Nephron progenitor cell (in vitro differentiated cells): ENCODE measurements around the gene TMEM120A.

Experiments used
- DNase-seq: peaks from one replicate; pipeline ENCODE4 v3.0.0; 2021
- H3K27ac Mint-ChIP-seq: 2 replicates; pipeline ENCODE4 v1.8.0; 2021; ENCODE audit warnings: mild to moderate bottlenecking, moderate library complexity, mixed read lengths
- H3K27me3 Mint-ChIP-seq: 2 replicates; pipeline ENCODE4 v1.8.0; 2021; ENCODE audit warnings: mild to moderate bottlenecking, low read depth, mixed read lengths; ENCODE audit not compliant: poor library complexity
- H3K36me3 Mint-ChIP-seq: 2 replicates; pipeline ENCODE4 v1.8.0; 2021; ENCODE audit warnings: low read depth, mixed read lengths
- H3K4me1 Mint-ChIP-seq: 2 replicates; pipeline ENCODE4 v1.8.0; 2021; ENCODE audit warnings: mixed read lengths
- H3K4me3 Mint-ChIP-seq: 2 replicates; pipeline ENCODE4 v1.8.0; 2021; ENCODE audit warnings: mild to moderate bottlenecking, moderate library complexity, mixed read lengths
- H3K9me3 Mint-ChIP-seq: 2 replicates; pipeline ENCODE4 v1.8.0; 2021; ENCODE audit warnings: mild to moderate bottlenecking, moderate library complexity, mixed read lengths
- TF ChIP-seq, protein P1 (sequence below): fragments of 200-600 bp; sonication (generic); IDR thresholded peaks from 2 replicates; pipeline ENCODE4 v1.5.0; 2021; ENCODE audit warnings: antibody characterized with exemption

The TMEM120A gene

GRCh38 chr7:75979759-75980429 is 14.5 kb downstream of the TMEM120A start:
- Mint-ChIP-seq H3K4me3 (no peak overlapping the region), H3K9me3 (no peaks in the 10 kb centered on the region), H3K36me3 (peaks cover 2% of the 10 kb centered on the region), H3K4me1 (peaks cover 10% of the 10 kb centered on the region), H3K27me3 (no peaks in the 10 kb centered on the region), H3K27ac (peak overlapping the region; percentile 82)
- no peak for DNase-seq
- TF ChIP-seq, protein P1, sequence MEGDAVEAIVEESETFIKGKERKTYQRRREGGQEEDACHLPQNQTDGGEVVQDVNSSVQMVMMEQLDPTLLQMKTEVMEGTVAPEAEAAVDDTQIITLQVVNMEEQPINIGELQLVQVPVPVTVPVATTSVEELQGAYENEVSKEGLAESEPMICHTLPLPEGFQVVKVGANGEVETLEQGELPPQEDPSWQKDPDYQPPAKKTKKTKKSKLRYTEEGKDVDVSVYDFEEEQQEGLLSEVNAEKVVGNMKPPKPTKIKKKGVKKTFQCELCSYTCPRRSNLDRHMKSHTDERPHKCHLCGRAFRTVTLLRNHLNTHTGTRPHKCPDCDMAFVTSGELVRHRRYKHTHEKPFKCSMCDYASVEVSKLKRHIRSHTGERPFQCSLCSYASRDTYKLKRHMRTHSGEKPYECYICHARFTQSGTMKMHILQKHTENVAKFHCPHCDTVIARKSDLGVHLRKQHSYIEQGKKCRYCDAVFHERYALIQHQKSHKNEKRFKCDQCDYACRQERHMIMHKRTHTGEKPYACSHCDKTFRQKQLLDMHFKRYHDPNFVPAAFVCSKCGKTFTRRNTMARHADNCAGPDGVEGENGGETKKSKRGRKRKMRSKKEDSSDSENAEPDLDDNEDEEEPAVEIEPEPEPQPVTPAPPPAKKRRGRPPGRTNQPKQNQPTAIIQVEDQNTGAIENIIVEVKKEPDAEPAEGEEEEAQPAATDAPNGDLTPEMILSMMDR: no peak

GRCh38 chr7:75977743-75978142 is 16.7 kb downstream of the TMEM120A start:
- H3K4me1 Mint-ChIP-seq: peaks cover 10% of the 10 kb centered on the region
- H3K9me3 Mint-ChIP-seq: no peaks in the 10 kb centered on the region
- H3K27me3 Mint-ChIP-seq: no peaks in the 10 kb centered on the region
- no peak for DNase-seq
- peaks cover 20% of the 10 kb centered on the region for H3K36me3 Mint-ChIP-seq
- peak overlapping the region; percentile 46 for H3K27ac Mint-ChIP-seq
- H3K4me3 Mint-ChIP-seq: no peak overlapping the region
- TF ChIP-seq, protein P1: no peak

DNA sequence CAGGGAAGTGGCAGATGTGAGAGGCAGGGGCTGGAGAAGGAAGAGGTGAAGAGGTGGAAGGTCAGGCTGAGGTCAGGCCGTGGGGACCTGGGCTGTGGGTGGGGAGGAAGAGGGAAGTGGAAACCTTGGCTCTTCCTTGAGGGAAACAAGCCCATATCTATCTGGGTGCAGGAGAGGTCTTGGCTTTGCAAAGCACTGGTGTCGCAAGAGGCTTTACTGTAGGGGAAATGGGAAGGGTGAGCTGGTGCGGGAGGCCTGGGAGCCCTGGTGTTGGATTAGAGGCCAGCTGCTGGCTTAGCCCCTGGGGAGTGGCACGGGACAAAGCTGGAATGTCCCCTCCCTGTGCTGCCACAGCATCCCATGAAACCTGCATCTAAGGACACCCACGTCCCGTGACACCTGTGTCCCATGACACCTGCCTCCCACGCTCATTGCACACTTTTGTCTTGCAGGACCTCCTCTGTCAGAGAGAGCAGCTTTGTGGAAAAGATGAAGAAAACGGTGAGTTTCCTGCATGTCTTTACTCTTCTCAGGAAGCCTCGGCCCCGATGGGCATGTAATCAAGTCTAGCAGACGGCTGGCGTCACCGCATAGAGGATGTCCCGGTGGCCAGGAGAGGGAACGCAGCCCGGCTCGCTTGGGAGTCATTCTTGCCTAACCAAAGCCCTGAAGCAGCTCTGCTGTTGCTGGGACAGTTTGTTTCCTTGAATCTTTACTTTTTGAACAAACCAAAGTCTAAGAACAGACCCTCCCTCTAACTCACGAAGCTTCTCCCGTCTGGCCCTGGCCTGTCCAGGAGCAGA is 22.2 kb downstream of the TMEM120A start:
- peak; percentile 35 for DNase-seq
- H3K36me3 Mint-ChIP-seq: peaks cover 26% of the 10 kb centered on the region
- no peak overlapping the region for H3K4me3 Mint-ChIP-seq
- TF ChIP-seq, protein P1: peak; percentile 20
- peaks cover 3% of the 10 kb centered on the region for H3K27me3 Mint-ChIP-seq
- peaks cover 46% of the 10 kb centered on the region for H3K4me1 Mint-ChIP-seq
- H3K27ac Mint-ChIP-seq: peak overlapping the region; percentile 80
- H3K9me3 Mint-ChIP-seq: no peaks in the 10 kb centered on the region

GRCh38 chr7:75971309-75971960 is 23.0 kb downstream of the TMEM120A start:
- H3K4me1 Mint-ChIP-seq: peaks cover 53% of the 10 kb centered on the region
- H3K4me3 Mint-ChIP-seq: no peak overlapping the region
- H3K9me3 Mint-ChIP-seq: no peaks in the 10 kb centered on the region
- H3K36me3 Mint-ChIP-seq: peaks cover 26% of the 10 kb centered on the region
- peaks cover 3% of the 10 kb centered on the region for H3K27me3 Mint-ChIP-seq
- TF ChIP-seq, protein P1: no peak
- H3K27ac Mint-ChIP-seq: peak overlapping the region; percentile 80
- DNase-seq: no peak

DNA sequence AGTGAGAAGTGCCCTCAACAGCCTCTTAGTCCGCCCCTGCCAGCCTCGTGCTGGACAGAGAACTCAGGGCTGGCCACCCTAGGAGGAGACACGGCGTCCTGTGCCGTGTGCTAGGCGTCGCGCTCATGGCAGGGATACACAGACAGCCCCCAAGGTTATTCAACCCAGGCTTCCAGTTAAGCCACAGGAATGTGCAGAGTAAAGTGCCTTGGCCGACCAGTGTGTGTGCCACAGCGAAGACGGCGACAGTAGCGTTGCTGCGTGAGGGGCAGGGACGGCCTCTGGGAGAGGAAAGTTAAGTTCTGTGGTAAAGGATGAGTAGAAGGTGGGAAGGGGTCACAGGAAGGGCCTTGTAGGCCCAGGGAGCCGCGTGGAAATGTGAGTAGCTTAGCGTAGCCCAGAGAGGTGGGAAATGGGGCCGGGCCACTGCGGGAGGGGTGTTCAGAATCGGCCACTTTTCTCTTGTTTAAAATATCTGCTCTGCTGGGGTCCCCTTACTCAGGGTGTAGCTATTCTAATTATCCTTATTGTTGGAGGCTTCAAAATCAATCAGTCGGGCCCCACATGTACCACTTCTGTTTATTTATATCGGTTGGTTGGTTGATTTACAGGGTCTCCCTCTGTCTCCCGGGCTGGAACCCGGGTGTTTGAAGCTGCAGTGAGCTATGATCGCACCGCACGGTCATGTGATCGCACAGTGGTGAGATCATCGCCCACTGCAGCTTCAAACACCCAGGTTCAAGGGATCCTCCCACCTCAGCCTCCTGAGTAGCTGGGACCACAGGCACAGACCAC is 24.5 kb downstream of the TMEM120A start:
- peak overlapping the region; percentile 97 for H3K27ac Mint-ChIP-seq
- no peaks in the 10 kb centered on the region for H3K9me3 Mint-ChIP-seq
- TF ChIP-seq, protein P1: no peak
- peaks cover 68% of the 10 kb centered on the region for H3K4me1 Mint-ChIP-seq
- peaks cover 3% of the 10 kb centered on the region for H3K27me3 Mint-ChIP-seq
- H3K4me3 Mint-ChIP-seq: peak overlapping the region; percentile 56
- peaks cover 25% of the 10 kb centered on the region for H3K36me3 Mint-ChIP-seq
- DNase-seq: no peak
